HUES64 (cell line): Measurements from ENCODE around the gene PIBF1.
"Not testable (repeated sequence)": the region's sequence is repeated elsewhere in the genome, so short reads cannot be mapped to it uniquely, and the experiment has no call there.

Source experiments
- H3K27ac ChIP-seq: 2 replicates; pipeline ENCODE4 v1.7.0; 2013; ENCODE audit warnings: low read depth, low read length, inconsistent platforms
- H3K27me3 ChIP-seq: 2 replicates; pipeline ENCODE4 v1.6.1; 2013; ENCODE audit warnings: mild to moderate bottlenecking, low read length; ENCODE audit not compliant: insufficient read depth
- H3K36me3 ChIP-seq: 2 replicates; pipeline ENCODE4 v1.6.1; 2013; ENCODE audit warnings: mild to moderate bottlenecking, low read length; ENCODE audit not compliant: insufficient read depth
- H3K4me1 ChIP-seq: 2 replicates; pipeline ENCODE4 v1.6.1; 2013; ENCODE audit warnings: mild to moderate bottlenecking, low read length, moderate library complexity; ENCODE audit not compliant: insufficient read depth
- H3K4me3 ChIP-seq: 2 replicates; pipeline ENCODE4 v1.5.1; 2013; ENCODE audit warnings: mild to moderate bottlenecking, low read length, moderate library complexity
- H3K9ac ChIP-seq: 2 replicates; pipeline ENCODE4 v1.6.1; 2013; ENCODE audit warnings: mild to moderate bottlenecking, low read depth, low read length
- H3K9me3 ChIP-seq: 2 replicates; pipeline ENCODE4 v1.6.1; 2013; ENCODE audit warnings: low read depth, low read length; ENCODE audit not compliant: insufficient read depth
- WGBS: fragments of 150-250, 120-280 bp; methylation state at CpG from one replicate; pipeline ENCODE4 v1.1.7; 2013; ENCODE audit warnings: missing lambda C conversion rate; 5-methylcytosine and 5-hydroxymethylcytosine counted together

PIBF1 gene

DNA sequence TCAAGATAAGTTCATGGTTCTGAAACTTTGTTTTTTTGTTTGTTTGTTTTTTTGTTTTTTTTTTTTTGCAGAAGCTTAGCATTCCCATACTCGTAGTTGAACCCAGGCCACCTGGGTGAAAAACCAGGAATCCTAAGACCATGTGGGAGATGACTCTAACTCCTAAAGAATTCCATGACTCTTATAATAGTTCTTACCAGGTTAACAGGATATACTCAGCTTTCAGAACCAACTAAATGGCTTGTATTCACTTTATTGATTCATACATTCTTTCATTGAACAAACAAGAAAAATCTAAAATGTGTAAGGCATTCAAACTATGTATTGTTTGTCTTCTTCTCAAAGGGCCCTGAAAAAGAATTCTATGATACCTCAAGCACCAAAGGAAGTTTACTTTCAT is 236.4 kb downstream of the PIBF1 start:
- no peak overlapping the region for H3K4me3 ChIP-seq
- no peaks in the 10 kb centered on the region for H3K9me3 ChIP-seq
- no peak overlapping the region for H3K27ac ChIP-seq
- H3K36me3 ChIP-seq = peaks cover 2% of the 10 kb centered on the region; the same call in 1 of the 2 replicates
- WGBS = 100% methylated on average over 1 of the region's 1 CpG
- H3K9ac ChIP-seq = no peak overlapping the region
- no peaks in the 10 kb centered on the region for H3K4me1 ChIP-seq
- H3K27me3 ChIP-seq = no peaks in the 10 kb centered on the region

DNA sequence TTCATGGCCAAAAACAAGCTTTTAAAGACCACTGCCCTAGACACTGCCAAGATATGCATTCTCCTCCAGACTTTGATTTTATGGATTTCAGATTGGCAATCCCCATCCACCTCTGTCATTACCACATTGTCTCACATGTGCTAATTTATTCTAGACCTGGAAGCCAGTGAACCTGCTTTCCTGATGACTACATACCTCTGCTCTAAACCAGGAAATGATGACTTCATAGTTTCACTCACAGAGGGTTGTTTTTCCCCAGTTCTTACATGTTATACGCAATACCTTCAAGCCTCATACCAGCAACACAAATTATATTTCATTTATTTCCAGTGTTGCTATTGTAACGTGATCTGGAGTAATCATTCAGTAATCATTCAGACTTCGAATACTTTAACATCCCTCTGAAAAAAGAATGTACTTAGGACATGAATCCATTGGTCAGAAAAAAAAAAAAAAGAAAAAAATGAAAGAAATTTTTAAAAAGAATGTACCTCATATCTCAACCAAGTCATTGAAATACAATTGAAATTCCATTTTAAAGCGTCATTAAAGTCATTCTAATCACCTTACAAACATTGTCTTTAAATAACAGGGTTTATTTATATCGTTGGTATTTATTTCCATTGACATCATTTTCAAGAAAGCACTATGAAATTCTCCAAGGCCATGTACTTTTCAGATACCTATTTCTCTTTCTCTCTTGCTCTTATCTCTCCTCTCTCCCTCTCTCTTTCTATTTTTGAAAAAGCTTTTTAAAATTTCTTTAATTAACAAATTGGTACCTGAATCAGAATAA is 243.5 kb downstream of the PIBF1 start:
- Histone ChIP-seq H3K4me1 (no peaks in the 10 kb centered on the region), H3K9me3 (no peaks in the 10 kb centered on the region), H3K27me3 (no peaks in the 10 kb centered on the region), H3K36me3 (no peaks in the 10 kb centered on the region), H3K27ac (no peak overlapping the region), H3K4me3 (no peak overlapping the region), H3K9ac (no peak overlapping the region)
- WGBS = 92% methylated on average over 5 of the region's 5 CpGs

DNA sequence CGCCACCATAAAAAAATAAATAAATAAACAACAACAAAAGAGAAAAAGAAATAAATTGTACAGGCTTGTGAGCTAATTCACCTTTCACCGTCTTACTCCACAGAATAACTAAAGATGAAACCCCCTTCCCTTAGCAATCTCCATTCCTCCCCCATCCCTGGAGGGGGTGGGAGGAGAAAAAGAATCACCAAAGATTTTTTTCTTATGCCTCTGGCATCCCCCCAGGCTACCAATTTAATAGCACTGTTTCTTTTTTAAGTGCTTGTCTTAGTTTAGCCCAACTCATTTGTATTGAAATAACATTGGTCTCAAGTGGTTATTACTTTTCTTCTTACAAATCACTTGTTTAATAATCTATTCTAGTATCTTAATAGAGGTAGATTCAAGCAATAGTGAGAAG is 253.0 kb downstream of the PIBF1 start:
- H3K36me3 ChIP-seq = no peaks in the 10 kb centered on the region
- no peaks in the 10 kb centered on the region for H3K9me3 ChIP-seq
- no peak overlapping the region for H3K9ac ChIP-seq
- H3K27me3 ChIP-seq = peaks cover 6% of the 10 kb centered on the region; the same call in 1 of the 2 replicates
- peaks cover 20% of the 10 kb centered on the region for H3K4me1 ChIP-seq
- no peak overlapping the region for H3K27ac ChIP-seq
- WGBS = no CpG with 5 or more reads among the region's 2 CpGs
- no peak overlapping the region for H3K4me3 ChIP-seq

DNA sequence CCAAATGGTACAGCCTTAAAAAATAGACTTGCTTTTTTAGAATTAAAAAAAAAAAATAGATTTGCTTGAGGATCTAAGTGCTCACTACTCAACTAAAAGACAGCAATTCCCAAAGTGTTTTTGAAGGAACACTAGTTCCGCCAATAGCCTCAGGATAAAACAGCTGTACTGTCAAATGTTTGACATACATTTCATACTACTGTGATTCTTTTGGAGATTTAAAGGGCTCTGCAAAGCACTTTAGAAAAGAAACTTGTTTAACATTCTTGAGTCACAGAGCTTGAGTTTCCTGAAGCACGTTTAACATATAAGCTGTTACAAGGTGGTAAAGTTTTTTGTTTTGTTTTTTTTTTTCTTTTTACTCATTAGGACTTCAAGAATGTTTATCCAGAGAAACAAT is 253.7 kb downstream of the PIBF1 start:
- Histone ChIP-seq H3K9me3 (no peaks in the 10 kb centered on the region), H3K36me3 (no peaks in the 10 kb centered on the region), H3K27ac (no peak overlapping the region), H3K4me3 (no peak overlapping the region), H3K4me1 (peaks cover 23% of the 10 kb centered on the region), H3K9ac (no peak overlapping the region), H3K27me3 (peaks cover 6% of the 10 kb centered on the region; the same call in 1 of the 2 replicates)
- 94% methylated on average over 2 of the region's 2 CpGs for WGBS

GRCh38 chr13:73036566-73036965 is 254.6 kb downstream of the PIBF1 start:
- Histone ChIP-seq H3K27ac (no peak overlapping the region), H3K4me3 (no peak overlapping the region), H3K36me3 (no peaks in the 10 kb centered on the region), H3K9me3 (no peaks in the 10 kb centered on the region), H3K4me1 (peaks cover 23% of the 10 kb centered on the region), H3K9ac (no peak overlapping the region), H3K27me3 (peaks cover 6% of the 10 kb centered on the region; the same call in 1 of the 2 replicates)
- 96% methylated on average over 4 of the region's 4 CpGs for WGBS

GRCh38 chr13:73038064-73038463 is 256.1 kb downstream of the PIBF1 start:
- Histone ChIP-seq H3K4me1 (peaks cover 23% of the 10 kb centered on the region), H3K9me3 (no peaks in the 10 kb centered on the region), H3K9ac (no peak overlapping the region), H3K27me3 (peaks cover 6% of the 10 kb centered on the region; the same call in 1 of the 2 replicates), H3K27ac (no peak overlapping the region), H3K36me3 (no peaks in the 10 kb centered on the region), H3K4me3 (no peak overlapping the region)

GRCh38 chr13:73039201-73040108 is 257.5 kb downstream of the PIBF1 start:
- H3K4me1 ChIP-seq = peaks cover 23% of the 10 kb centered on the region
- no peaks in the 10 kb centered on the region for H3K9me3 ChIP-seq
- no peak overlapping the region for H3K27ac ChIP-seq
- H3K36me3 ChIP-seq = no peaks in the 10 kb centered on the region
- no peak overlapping the region for H3K9ac ChIP-seq
- peaks cover 6% of the 10 kb centered on the region; the same call in 1 of the 2 replicates for H3K27me3 ChIP-seq
- 76% methylated on average over 1 of the region's 2 CpGs for WGBS
- H3K4me3 ChIP-seq = no peak overlapping the region

- no peak overlapping the region for H3K27ac ChIP-seq
- WGBS = 96% methylated on average over 2 of the region's 3 CpGs
These were observed 258.6 kb downstream of the PIBF1 start for GRCh38 chr13:73040484-73040883.

GRCh38 chr13:73040968-73041596 is 259.1 kb downstream of the PIBF1 start:
- Histone ChIP-seq H3K27ac (no peak overlapping the region), H3K4me1 (peaks cover 23% of the 10 kb centered on the region), H3K4me3 (no peak overlapping the region), H3K27me3 (peaks cover 6% of the 10 kb centered on the region; the same call in 1 of the 2 replicates), H3K36me3 (no peaks in the 10 kb centered on the region), H3K9me3 (no peaks in the 10 kb centered on the region), H3K9ac (no peak overlapping the region)
- WGBS = 96% methylated on average over 7 of the region's 7 CpGs

More at GRCh38 chr13:73040484-73040883, 258.6 kb downstream of the PIBF1 start:
- Histone ChIP-seq H3K27me3 (peaks cover 6% of the 10 kb centered on the region; the same call in 1 of the 2 replicates), H3K9me3 (no peaks in the 10 kb centered on the region), H3K36me3 (no peaks in the 10 kb centered on the region), H3K4me3 (no peak overlapping the region), H3K9ac (no peak overlapping the region), H3K4me1 (peaks cover 23% of the 10 kb centered on the region)

GRCh38 chr13:73045031-73045430 is 263.1 kb downstream of the PIBF1 start:
- Histone ChIP-seq H3K9ac (no peak overlapping the region), H3K36me3 (no peaks in the 10 kb centered on the region), H3K9me3 (no peaks in the 10 kb centered on the region), H3K27ac (no peak overlapping the region), H3K4me1 (peaks cover 2% of the 10 kb centered on the region; the same call in 1 of the 2 replicates), H3K27me3 (no peaks in the 10 kb centered on the region), H3K4me3 (no peak overlapping the region)
- WGBS = 87% methylated on average over 5 of the region's 6 CpGs

DNA sequence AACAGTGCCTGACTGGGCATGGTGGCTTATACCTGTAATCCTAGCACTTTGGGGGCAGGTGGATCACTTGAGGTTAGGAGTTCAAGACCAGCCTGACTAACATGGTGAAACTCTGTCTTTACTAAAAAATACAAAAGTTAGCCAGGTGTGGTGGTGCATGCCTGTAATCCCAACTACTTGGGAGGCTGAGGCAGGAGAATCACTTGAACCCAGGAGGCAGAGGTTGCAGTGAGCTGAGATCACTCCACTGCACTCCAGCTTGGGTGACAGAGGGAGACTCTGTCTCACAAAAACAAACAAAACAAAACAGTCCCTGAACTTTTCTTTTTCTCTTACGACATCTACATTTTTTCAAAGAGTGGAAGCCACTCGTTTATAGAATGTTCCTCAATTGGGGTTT is 266.7 kb downstream of the PIBF1 start:
- not testable (repeated sequence) for H3K4me1 ChIP-seq, H3K36me3 ChIP-seq, H3K4me3 ChIP-seq, H3K9me3 ChIP-seq, H3K9ac ChIP-seq, H3K27me3 ChIP-seq, H3K27ac ChIP-seq
- WGBS = 62% methylated on average over 2 of the region's 2 CpGs
